HCT116 (cell line): ENCODE data around the gene EMP2. TPM values are rescaled to one million over a fixed set of nuclear protein-coding genes. Genes with fewer than 3 reads are reported as not detected.

ENCODE experiments used
- ATAC-seq: fragments of 200-7000 bp; cut with Tn5 transposase; 2 replicates; pipeline ENCODE4 v1.9.1; 2020; ENCODE audit warnings: mild to moderate bottlenecking, moderate library complexity
- BruUV-seq: library from RNA; stranded (reverse); fragments of 400-500 nt; replicated peaks from 2 replicates; lab custom pipeline; 2021; lab: Mats Ljungman, UMichigan
- CTCF ChIA-PET: fragments of 300-600 bp; sonication (Branson Sonifier 250); formaldehyde crosslinking; loops from one replicate; lab custom pipeline; 2021; ENCODE audit warnings: antibody characterized with exemption; lab: Charles Lee
- POLR2A ChIA-PET: fragments of 300-600, 350-600 bp; sonication (Branson Sonifier 250); formaldehyde crosslinking; loops from one replicate; lab custom pipeline; 2021; ENCODE audit warnings: antibody characterized with exemption; lab: Charles Lee
- RAD21 ChIA-PET, 2 experiments: fragments of 300-600 bp; sonication (Branson Sonifier 250); formaldehyde crosslinking; loops; one replicate each; lab custom pipeline; 2023; ENCODE audit warnings: low total read pairs in 2 of 2; ENCODE audit not compliant: uncharacterized antibody in 2 of 2, unreplicated experiment in 2 of 2, low non-redundant PET in 1 of 2; lab: Charles Lee
- DNase-seq: peaks from one replicate; pipeline ENCODE4 v3.0.0-alpha.2; 2010; ENCODE audit warnings: low read depth, low spot score
- H2AFZ ChIP-seq: fragments of 200-600 bp; shearing (Covaris generic), sonication (generic); 2 replicates; pipeline ENCODE4 v1.6.1; 2017; ENCODE audit warnings: low read depth, mixed run types, mixed read lengths, antibody characterized with exemption, low read length; ENCODE audit not compliant: poor library complexity, severe bottlenecking
- H3K27ac ChIP-seq: 2 replicates; pipeline ENCODE4 v1.5.1; 2012; ENCODE audit warnings: low read depth, low read length
- H3K27me3 ChIP-seq: fragments of 200-600 bp; sonication (generic); 2 replicates; pipeline ENCODE4 v1.6.1; 2016; ENCODE audit warnings: mixed run types, low read length, mixed read lengths; ENCODE audit not compliant: insufficient read depth
- H3K36me3 ChIP-seq, 2 experiments: fragments of 200-500 bp in 1 of 2; fragments of 200-600 bp in 1 of 2; sonication (Bioruptor generic) in 1 of 2; sonication (generic) in 1 of 2; 2 replicates each; pipeline versions ENCODE4 v1.5.1 to v1.6.1; 2014 to 2016; ENCODE audit warnings: low read length in 2 of 2, inconsistent platforms in 1 of 2, mixed read lengths in 1 of 2, mixed run types in 1 of 2; ENCODE audit not compliant: insufficient read depth in 2 of 2, control insufficient read depth in 1 of 2
- H3K4me1 ChIP-seq, 2 experiments: fragments of 200-600 bp in 1 of 2; sonication (generic) in 1 of 2; 2 replicates each; pipeline versions ENCODE4 v1.5.1 to v1.6.1; 2012 to 2017; ENCODE audit warnings: low read length in 2 of 2, inconsistent platforms in 1 of 2, mild to moderate bottlenecking in 1 of 2, mixed read lengths in 1 of 2, mixed run types in 1 of 2, moderate library complexity in 1 of 2; ENCODE audit not compliant: insufficient read depth in 2 of 2, control insufficient read depth in 1 of 2
- H3K4me2 ChIP-seq: fragments of 200-600 bp; sonication (generic); 2 replicates; pipeline ENCODE4 v1.6.1; 2017; ENCODE audit warnings: mixed run types, low read length, mixed read lengths
- H3K4me3 ChIP-seq, 2 experiments: fragments of 200-600 bp in 1 of 2; sonication (generic) in 1 of 2; replicated peaks in 1 of 2; 2 replicates each; pipeline ENCODE4 v1.5.1; 2011 to 2016; ENCODE audit warnings: low read length in 2 of 2, control low read depth in 1 of 2, low read depth in 1 of 2, mild to moderate bottlenecking in 1 of 2, mixed read lengths in 1 of 2, mixed run types in 1 of 2
- H3K79me2 ChIP-seq: fragments of 200-600 bp; sonication (generic); 2 replicates; pipeline ENCODE4 v1.6.1; 2017; ENCODE audit warnings: mild to moderate bottlenecking, mixed run types, low read length, moderate library complexity, mixed read lengths; ENCODE audit not compliant: insufficient read depth
- H3K9ac ChIP-seq: fragments of 200-600 bp; sonication (generic); 2 replicates; pipeline ENCODE4 v1.6.1; 2016; ENCODE audit warnings: low read length, mixed read lengths
- H3K9me2 ChIP-seq: fragments of 200-600 bp; sonication (generic), shearing (Covaris generic); 2 replicates; pipeline ENCODE4 v1.6.1; 2017; ENCODE audit warnings: mixed run types, mild to moderate bottlenecking, moderate library complexity; ENCODE audit not compliant: insufficient read depth
- H3K9me3 ChIP-seq, 2 experiments: fragments of 200-500 bp in 1 of 2; fragments of 200-600 bp in 1 of 2; sonication (Bioruptor generic) in 1 of 2; sonication (generic) in 1 of 2; 2 replicates each; pipeline ENCODE4 v1.6.1; 2014 to 2017; ENCODE audit warnings: low read length in 2 of 2, mixed read lengths in 2 of 2, inconsistent platforms in 1 of 2, low read depth in 1 of 2, mild to moderate bottlenecking in 1 of 2, mixed run types in 1 of 2, moderate library complexity in 1 of 2; ENCODE audit not compliant: control insufficient read depth in 1 of 2, insufficient read depth in 1 of 2
- H4K20me1 ChIP-seq: fragments of 200-600 bp; sonication (generic), shearing (Covaris generic); 2 replicates; pipeline ENCODE4 v1.6.1; 2017; ENCODE audit warnings: mixed run types, mild to moderate bottlenecking, moderate library complexity; ENCODE audit not compliant: insufficient read depth
- CBX3 ChIP-seq: IDR thresholded peaks from 2 replicates; pipeline ENCODE4 v1.6.1; 2012; ENCODE audit warnings: low read depth
- CEBPB ChIP-seq: IDR thresholded peaks from 2 replicates; pipeline ENCODE4 v1.6.1; 2012; ENCODE audit warnings: low read depth
- CTCF ChIP-seq, 3 experiments: fragments of 200-600 bp in 1 of 3; sonication (generic) in 1 of 3; IDR thresholded peaks in 2 of 3; conservative IDR thresholded peaks in 1 of 3; 2 replicates each; pipeline ENCODE4 v1.5.1; 2012 to 2017; ENCODE audit warnings: low read depth in 2 of 3, low read length in 2 of 3, antibody characterized with exemption in 1 of 3, borderline replicate concordance in 1 of 3, control low read depth in 1 of 3, mild to moderate bottlenecking in 1 of 3, mixed read lengths in 1 of 3, mixed run types in 1 of 3, moderate library complexity in 1 of 3; ENCODE audit not compliant: insufficient read depth in 1 of 3
- EGR1 ChIP-seq: IDR thresholded peaks from 2 replicates; pipeline ENCODE4 v1.6.1; 2012; ENCODE audit warnings: low read depth
- ELF1 ChIP-seq: IDR thresholded peaks from 2 replicates; pipeline ENCODE4 v1.6.1; 2012; ENCODE audit warnings: low read depth, borderline replicate concordance
- EZH2 ChIP-seq: fragments of 200-600 bp; sonication (generic); IDR thresholded peaks from 2 replicates; pipeline ENCODE4 v1.6.1; 2017; ENCODE audit warnings: antibody characterized with exemption, mixed run types
- EZH2phosphoT487 ChIP-seq: fragments of 200-600 bp; IDR thresholded peaks from 2 replicates; pipeline ENCODE4 v1.6.1; 2018; ENCODE audit warnings: antibody characterized with exemption, borderline replicate concordance
- FOSL1 ChIP-seq: IDR thresholded peaks from 2 replicates; pipeline ENCODE4 v1.6.1; 2012; ENCODE audit warnings: low read depth
- JUND ChIP-seq: IDR thresholded peaks from 2 replicates; pipeline ENCODE4 v1.6.1; 2012
- MAX ChIP-seq: IDR thresholded peaks from 2 replicates; pipeline ENCODE4 v1.6.1; 2012
- POLR2A ChIP-seq: IDR thresholded peaks from 2 replicates; pipeline ENCODE4 v1.7.0; 2011; ENCODE audit warnings: borderline replicate concordance; ENCODE audit not compliant: insufficient read depth, insufficient read length; ENCODE audit errors: extremely low read depth
- POLR2AphosphoS5 ChIP-seq: IDR thresholded peaks from 2 replicates; pipeline ENCODE4 v1.6.1; 2011; ENCODE audit warnings: mild to moderate bottlenecking, low read depth, low read length, moderate library complexity
- RAD21 ChIP-seq: IDR thresholded peaks from 2 replicates; pipeline ENCODE4 v1.6.1; 2012; ENCODE audit warnings: low read depth, mild to moderate bottlenecking
- SIN3A ChIP-seq: IDR thresholded peaks from 2 replicates; pipeline ENCODE4 v1.6.1; 2012; ENCODE audit warnings: low read depth
- SP1 ChIP-seq: IDR thresholded peaks from 2 replicates; pipeline ENCODE4 v1.6.1; 2012; ENCODE audit warnings: low read depth
- SRF ChIP-seq: IDR thresholded peaks from 2 replicates; pipeline ENCODE4 v1.6.1; 2012; ENCODE audit warnings: low read depth
- TCF7L2 ChIP-seq: IDR thresholded peaks from 2 replicates; pipeline ENCODE4 v1.7.0; 2011; ENCODE audit warnings: borderline replicate concordance, inconsistent platforms; ENCODE audit not compliant: insufficient read depth, insufficient read length; ENCODE audit errors: extremely low read depth
- ZBTB33 ChIP-seq: IDR thresholded peaks from 2 replicates; pipeline ENCODE4 v1.6.1; 2011; ENCODE audit warnings: mild to moderate bottlenecking, low read length, moderate library complexity; ENCODE audit not compliant: insufficient replicate concordance; ENCODE audit errors: extremely low read depth
- ZNF274 ChIP-seq: fragments of 200-500 bp; sonication (Bioruptor generic); IDR thresholded peaks from 2 replicates; pipeline ENCODE4 v1.6.1; 2014; ENCODE audit warnings: mild to moderate bottlenecking, low read depth, low read length, inconsistent platforms
- intact Hi-C: fragments of 100-400 bp; cut with micrococcal nuclease; formaldehyde crosslinking; loops from 2 replicates; pipeline ENCODE4 v1.10.0; 2022
- total RNA-seq: library from RNA; stranded (reverse); gene quantifications from one replicate; pipeline ENCODE4 v1.2.1, GENCODE V29; 2021; ENCODE audit not compliant: unreplicated experiment
- TF ChIP-seq, protein P1 (sequence below): IDR thresholded peaks from 2 replicates; pipeline ENCODE4 v1.6.1; 2012; ENCODE audit warnings: low read depth

EMP2 gene
- total RNA-seq, 1 experiment from 2014 or later, result 32.6 TPM

- no peak for TF ChIP-seq CEBPB
- TF ChIP-seq ELF1, result no peak
- TF ChIP-seq RAD21, result no peak
- TF ChIP-seq SP1, result no peak
- TF ChIP-seq, protein P1, sequence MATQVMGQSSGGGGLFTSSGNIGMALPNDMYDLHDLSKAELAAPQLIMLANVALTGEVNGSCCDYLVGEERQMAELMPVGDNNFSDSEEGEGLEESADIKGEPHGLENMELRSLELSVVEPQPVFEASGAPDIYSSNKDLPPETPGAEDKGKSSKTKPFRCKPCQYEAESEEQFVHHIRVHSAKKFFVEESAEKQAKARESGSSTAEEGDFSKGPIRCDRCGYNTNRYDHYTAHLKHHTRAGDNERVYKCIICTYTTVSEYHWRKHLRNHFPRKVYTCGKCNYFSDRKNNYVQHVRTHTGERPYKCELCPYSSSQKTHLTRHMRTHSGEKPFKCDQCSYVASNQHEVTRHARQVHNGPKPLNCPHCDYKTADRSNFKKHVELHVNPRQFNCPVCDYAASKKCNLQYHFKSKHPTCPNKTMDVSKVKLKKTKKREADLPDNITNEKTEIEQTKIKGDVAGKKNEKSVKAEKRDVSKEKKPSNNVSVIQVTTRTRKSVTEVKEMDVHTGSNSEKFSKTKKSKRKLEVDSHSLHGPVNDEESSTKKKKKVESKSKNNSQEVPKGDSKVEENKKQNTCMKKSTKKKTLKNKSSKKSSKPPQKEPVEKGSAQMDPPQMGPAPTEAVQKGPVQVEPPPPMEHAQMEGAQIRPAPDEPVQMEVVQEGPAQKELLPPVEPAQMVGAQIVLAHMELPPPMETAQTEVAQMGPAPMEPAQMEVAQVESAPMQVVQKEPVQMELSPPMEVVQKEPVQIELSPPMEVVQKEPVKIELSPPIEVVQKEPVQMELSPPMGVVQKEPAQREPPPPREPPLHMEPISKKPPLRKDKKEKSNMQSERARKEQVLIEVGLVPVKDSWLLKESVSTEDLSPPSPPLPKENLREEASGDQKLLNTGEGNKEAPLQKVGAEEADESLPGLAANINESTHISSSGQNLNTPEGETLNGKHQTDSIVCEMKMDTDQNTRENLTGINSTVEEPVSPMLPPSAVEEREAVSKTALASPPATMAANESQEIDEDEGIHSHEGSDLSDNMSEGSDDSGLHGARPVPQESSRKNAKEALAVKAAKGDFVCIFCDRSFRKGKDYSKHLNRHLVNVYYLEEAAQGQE, result no peak
- no peak for TF ChIP-seq ZNF274
- no peak for TF ChIP-seq CTCF (IDR thresholded peaks at IDR 0.05 in 2 of 3, conservative IDR thresholded peaks at IDR 0.05 in 1 of 3; ENCODE audit: borderline replicate concordance in 1 of 3, insufficient read depth in 1 of 3, low read depth in 2 of 3, low read length in 2 of 3)
- no peak for TF ChIP-seq POLR2AphosphoS5
- TF ChIP-seq TCF7L2, result no peak
- TF ChIP-seq JUND, result no peak
- no peak for TF ChIP-seq POLR2A
- TF ChIP-seq MAX, result no peak
- TF ChIP-seq SRF, result no peak
- TF ChIP-seq EGR1, result no peak
- no peak for TF ChIP-seq CBX3
- TF ChIP-seq EZH2, result no peak
- TF ChIP-seq EZH2phosphoT487, result no peak
- TF ChIP-seq ZBTB33, result no peak
- TF ChIP-seq SIN3A, result no peak
- TF ChIP-seq FOSL1, result no peak
- no peaks in the 10 kb centered on the region for H3K27me3 ChIP-seq
- H3K27ac ChIP-seq, result no peak overlapping the region
- H3K79me2 ChIP-seq, result peaks cover 21% of the 10 kb centered on the region
- no TSS peak for BruUV-seq
- no peak overlapping the region for H3K4me3 ChIP-seq
- H3K4me2 ChIP-seq, result no peak overlapping the region
- H3K9me3 ChIP-seq, result no peaks in the 10 kb centered on the region
- ChIA-PET POLR2A (no interaction called here), RAD21 (interaction anchor here in 1 of 2 experiments (0.7 kb wide), 1 partner anchor 10 kb away, joined by 4 read pairs; no protein-coding TSS in a partner anchor), CTCF (no interaction called here)
- DNase-seq (no peak), ATAC-seq (no peak)
- H3K9me2 ChIP-seq, result no peaks in the 10 kb centered on the region
- H3K9ac ChIP-seq, result no peak overlapping the region
- H3K36me3 ChIP-seq, result no peaks in the 10 kb centered on the region
- intact Hi-C loops, result no loop called here
- no peaks in the 10 kb centered on the region for H4K20me1 ChIP-seq
- H2AFZ ChIP-seq, result no peak overlapping the region
- peaks cover 31 to 39% of the 10 kb centered on the region in 2 experiments for H3K4me1 ChIP-seq
These were observed 4.8 kb downstream of the EMP2 start for GRCh38 chr16:10575506-10576130.
